Activated CD4-positive, alpha-beta T cell treated with anti-CD3 and anti-CD28 coated beads for 48 hours (primary cell): ENCODE results near the gene SMAD3.
A peak's percentile ranks its signal among the peaks of the same experiment; 100 is the strongest.
"Not testable (repeated sequence)": the region's sequence is repeated elsewhere in the genome, so short reads cannot be mapped to it uniquely, and the experiment has no call there.

Source experiments
- DNase-seq: peaks from one replicate; pipeline ENCODE4 v3.0.0-alpha.2; 2020

The SMAD3 gene

DNA sequence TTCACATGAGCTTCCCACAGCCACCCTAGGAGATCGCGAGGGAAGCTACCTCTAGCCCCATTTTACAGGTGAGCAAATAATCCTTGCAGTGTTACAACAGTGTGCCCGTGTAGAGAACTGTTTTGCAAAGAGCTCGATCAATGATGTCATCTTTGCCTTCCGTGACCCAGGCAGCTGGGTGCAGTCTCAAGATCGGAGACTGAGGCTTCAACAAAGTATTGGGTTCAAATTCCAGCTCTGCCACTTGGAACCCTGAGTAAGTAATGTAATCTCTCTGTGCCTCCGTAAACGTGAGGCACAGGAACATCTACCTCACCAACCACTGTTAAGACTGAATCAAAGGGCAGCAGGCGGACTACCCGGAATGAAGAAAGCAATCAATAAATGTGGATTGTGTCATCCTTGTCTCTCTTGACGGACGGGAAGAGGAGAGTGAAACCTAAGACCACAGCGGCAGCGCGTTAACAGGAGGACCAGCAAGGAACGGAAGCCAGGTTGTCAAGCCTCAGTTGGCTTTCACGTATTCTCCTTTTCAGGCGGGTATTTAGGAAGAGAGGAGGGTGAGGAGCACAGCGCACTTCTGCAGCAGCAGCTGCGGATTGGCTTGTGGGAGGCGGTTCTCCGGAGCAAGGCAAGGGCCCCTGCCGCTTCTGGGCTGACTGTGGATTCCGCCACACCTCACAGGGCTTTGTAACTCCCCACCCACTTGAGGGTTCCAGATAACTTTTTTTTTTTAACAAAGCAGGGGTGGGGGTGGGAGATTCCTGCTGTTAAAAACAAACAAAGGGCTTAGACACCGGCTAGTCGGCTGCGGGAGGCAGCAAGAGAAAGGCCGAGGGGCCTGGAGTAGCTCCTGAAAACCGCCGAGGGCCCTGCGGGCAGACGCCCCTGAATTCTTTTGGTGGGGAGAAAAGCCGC is 1.5 kb upstream of the SMAD3 start:
- DNase-seq = no peak

- peak; percentile 53 for DNase-seq
Measured at GRCh38 chr15:67064607-67065530, 533 bp upstream of the SMAD3 start.

DNA sequence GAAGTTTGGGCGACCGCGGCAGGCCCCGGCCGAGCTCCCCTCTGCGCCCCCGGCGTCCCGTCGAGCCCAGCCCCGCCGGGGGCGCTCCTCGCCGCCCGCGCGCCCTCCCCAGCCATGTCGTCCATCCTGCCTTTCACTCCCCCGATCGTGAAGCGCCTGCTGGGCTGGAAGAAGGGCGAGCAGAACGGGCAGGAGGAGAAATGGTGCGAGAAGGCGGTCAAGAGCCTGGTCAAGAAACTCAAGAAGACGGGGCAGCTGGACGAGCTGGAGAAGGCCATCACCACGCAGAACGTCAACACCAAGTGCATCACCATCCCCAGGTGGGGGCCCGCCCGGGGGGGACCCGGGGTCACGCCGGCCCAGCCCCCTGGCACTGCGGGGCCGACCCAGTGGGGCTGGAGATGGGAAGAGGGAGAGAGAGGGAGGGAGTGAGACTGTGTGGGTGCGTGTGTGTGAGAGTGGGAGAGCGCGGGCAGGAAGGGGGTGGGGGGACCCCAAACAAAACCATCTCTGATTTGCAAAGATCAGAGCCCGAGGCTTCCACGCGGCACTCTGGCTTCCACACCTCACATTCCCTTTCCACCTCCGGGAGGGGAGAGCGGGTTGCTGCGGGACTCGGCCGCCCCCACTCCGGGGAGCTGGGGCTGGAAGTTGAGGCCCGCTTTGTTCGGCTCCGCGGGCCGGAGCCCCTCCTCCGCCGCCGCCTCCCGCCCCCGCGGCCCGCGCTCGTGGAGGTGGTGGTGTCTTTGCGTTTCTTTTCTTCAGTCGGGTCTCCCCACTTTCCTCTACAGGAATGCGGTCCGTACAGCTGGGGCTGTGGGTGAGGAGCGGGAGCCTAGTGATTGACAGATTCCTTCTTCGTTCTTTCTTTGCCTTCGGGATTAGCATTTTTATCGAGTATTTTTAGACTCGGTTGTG is 898 bp downstream of the SMAD3 start:
- DNase-seq = peak; percentile 48

DNA sequence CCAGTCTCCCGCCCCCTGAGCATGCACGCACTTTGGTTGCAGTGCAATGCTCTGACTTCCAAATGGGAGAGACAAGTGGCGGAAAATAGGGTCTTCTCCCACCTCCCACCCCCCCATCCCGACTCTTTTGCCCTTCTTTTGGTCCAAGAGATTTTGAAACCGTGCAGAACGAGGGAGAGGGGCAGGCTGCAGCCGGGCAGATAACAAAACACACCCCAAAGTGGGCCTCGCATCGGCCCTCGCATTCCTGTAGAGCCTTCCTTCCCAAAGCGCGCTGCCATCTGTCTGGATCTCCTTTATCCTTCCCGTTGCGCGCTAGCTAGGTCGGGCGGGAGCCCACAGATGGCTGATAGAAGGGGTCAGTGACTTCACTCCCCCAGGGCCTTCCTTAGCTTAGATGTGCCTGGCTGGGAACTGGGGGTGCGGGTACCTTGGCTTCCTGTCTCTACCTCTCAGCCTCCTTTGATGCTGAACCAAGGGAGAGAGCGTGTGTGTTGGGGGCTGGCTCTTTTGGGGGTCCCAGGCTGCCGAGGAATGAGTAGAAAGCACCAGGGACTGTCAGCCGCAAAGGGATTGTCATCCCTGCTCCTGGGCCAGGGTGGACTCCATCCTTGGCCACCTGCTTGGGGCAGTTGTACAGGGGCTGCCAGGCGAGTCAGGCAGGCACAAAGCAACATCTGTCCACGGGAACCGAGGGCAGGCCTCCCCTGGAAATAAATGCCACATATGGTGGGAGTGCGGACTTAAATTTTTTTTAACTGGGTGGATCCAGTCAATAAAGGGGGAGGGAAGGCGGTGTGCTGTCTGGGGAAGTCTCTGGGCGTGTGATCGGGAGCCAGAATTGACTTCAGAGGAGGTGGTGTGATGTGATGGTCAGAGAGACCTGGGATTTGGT is 1.8 kb downstream of the SMAD3 start:
- DNase-seq = no peak

- no peak for DNase-seq
Measured at GRCh38 chr15:67067930-67068551, 2.6 kb downstream of the SMAD3 start.

DNA sequence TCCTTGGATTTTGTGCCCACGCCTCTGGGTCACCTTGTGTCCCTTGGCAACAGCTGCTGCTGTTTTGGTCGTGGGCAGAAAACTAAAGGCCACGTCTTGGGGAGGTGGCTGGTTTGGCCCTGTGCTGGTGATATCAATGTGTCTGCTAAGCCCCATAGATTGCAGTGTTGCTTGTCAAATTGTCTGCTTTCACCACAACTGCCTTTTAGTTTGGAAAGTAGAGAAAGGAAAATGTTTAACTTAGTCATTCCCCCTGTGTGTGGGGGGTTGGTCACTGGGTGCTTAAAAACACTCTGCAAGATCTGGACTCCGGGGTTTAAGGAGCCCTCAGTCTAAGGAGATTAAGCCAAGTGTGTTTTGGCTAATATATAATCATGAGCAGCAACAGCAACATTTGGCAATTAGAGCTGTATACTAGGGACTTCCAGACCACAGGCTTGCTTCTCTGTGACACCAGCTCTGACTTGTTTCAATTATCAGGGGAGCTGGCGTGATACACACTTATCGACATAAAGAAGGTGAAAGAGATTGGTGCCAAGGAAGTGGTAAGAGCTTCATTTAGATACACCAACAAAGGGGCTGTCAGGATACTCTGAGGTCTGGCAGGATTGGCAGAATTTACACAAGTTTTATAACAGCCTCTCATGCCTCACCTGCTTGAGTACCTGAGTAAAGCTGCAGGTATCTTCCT is 3.5 kb downstream of the SMAD3 start:
- DNase-seq = peak; percentile 31

- no peak for DNase-seq
Measured at GRCh38 chr15:67070150-67070549, 4.7 kb downstream of the SMAD3 start.

- no peak for DNase-seq
Measured at GRCh38 chr15:67070892-67071664, 5.7 kb downstream of the SMAD3 start.

GRCh38 chr15:67072442-67072841 is 7.0 kb downstream of the SMAD3 start:
- DNase-seq = no peak

DNA sequence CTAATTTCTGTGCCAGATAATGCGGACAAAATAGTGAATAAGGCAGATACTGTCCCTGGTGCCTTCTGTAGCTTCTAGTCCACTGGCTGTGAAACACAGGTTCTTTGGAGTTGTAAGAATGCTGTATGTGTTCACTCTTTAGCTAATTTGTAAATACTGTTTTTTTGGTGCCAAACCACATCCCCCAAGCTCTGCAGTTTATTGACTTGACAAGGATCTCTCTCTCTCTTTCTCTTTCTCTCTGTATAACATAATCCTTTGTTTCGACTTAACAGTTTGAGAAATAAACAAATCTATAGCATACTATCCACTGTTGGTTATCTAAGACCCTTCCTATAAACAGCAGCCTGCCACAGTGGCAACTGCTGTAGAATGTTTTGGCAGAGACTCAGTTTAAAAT is 7.6 kb downstream of the SMAD3 start:
- no peak for DNase-seq

DNA sequence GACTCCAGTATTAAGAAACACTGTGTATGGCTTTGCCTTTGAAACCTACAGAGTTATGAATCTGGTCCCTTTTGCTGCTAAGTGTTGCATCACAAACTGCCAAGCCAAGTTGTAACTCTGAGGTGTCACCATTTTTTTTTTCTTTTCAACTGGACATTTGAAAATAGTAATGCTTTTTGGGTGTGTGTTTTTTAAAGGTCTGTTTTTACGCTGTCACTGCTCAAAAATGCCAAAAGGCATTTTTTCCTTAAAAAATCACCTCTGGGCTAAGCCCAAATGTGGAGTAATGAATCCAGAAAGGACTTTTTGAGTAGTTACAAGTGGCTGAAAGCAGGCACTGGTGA is 9.5 kb downstream of the SMAD3 start:
- DNase-seq = no peak

DNA sequence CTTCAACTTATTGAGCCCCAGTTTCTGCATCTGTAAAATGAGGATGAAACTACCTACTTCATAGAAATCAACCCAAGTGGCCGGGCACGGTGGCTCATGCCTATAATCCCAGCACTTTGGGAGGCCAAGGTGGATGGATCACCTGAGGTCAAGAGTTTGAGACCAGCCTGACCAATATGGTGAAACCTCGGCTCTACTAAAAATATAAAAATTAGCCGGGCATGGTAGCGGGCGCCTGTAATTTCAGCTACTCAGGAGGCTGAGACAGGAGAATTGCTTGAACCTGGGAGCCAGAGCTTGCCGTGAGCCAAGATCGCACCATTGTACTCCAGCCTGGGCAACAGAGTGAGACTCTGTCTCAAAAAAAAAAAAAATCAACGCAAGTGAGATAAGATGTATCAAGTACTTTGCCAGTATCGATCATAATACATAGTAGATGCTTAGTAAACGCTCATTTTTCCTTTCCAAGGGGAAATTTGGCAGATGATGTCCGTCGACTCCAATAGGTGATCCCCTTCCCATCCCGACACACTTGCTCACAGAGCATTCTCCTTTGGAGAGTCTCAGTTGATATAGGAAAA is 10.2 kb downstream of the SMAD3 start:
- not testable (repeated sequence) for DNase-seq

GRCh38 chr15:67076147-67076843 is 10.9 kb downstream of the SMAD3 start:
- DNase-seq = peak; percentile 84

DNA sequence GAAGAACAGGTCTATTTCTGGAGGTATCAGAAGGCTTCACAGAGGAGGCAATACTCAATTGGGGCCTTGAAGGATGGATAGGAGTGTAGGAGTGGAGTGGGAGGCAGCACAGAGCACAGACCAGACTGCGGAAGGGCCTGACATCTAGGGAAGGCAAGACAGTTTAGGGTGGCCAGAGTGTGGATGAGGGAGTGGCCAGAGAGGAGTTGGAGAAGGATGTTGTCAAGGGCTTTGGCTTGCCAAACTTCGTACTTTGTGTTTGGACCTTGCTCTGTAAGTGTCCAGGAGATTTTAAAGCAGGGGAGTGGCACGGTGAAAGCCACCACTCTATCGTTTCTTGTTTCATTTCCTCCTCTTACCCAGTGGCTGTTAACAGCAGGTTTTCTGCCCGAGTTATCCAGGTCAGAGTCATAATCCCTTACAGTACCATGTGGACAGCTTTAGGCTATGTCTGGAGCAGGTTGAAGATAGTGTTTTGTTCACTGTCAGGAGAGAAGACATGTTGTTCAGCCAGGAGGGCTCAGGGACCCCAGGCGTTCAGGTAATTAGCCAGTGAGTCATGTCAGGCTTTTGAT is 12.3 kb downstream of the SMAD3 start:
- DNase-seq = no peak

DNA sequence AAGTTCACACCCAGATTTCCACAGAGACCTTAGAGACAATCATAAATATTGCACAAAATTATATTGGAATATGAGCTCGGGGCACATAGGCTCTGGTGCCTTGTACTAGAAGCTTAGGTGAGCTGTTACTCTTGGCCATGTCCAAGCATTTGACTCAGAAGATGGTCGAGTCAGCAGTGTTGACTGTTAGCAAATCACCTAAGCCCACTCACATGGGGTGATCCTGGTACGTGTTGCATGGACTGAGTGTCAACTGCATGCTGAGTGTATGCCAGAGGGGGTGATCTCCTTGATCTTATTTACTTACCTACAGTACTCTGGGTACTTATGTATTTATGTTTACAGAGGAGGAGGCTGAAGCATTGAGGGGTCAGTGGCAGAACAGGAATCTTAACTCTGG is 14.0 kb downstream of the SMAD3 start:
- no peak for DNase-seq

DNA sequence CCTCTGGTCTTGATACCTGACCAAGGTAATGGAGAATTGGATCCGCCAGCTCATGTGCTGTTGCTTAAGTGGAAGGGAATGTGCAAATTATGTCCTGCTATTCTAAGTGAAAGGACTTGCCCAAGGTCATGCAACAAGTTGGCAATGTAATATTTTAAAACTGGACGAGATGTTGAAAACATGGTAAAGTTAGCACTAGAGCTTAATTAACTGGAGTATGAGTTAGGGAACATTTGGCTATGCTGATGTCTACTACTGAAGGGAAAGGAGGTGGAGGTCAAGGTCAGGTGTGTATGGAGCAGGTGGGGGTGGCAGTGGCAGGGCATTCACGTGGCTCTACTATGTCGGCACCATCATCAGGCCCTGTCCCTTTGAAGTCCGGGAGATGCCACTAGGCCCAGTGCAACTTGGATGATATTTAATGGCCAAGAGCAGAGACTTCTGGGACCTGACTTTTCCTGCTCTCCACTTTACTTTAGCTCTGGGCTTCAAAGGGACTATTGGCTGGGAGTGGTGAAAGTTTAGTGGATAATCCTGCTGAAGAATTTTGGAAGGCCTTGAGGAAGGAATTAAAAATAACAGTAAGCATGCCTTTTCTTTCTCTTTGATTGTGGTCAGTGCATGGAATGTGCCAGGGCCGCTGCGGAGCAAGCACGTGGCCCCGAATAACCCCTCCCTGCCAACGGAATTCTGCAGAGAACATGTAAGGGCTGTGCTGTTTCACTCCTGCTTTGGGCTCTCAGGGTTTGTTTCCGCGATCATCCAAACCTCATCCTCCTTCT is 14.9 kb downstream of the SMAD3 start:
- no peak for DNase-seq

GRCh38 chr15:67080900-67081431 is 15.6 kb downstream of the SMAD3 start:
- DNase-seq = peak; percentile 82
